Measurements from ENCODE around the gene XRRA1. TPM values are rescaled to one million over a fixed set of nuclear protein-coding genes. Genes with fewer than 3 reads are reported as not detected.

XRRA1 gene
- total RNA-seq, 1 donor from 2014 or later: 9.6 TPM

DNA sequence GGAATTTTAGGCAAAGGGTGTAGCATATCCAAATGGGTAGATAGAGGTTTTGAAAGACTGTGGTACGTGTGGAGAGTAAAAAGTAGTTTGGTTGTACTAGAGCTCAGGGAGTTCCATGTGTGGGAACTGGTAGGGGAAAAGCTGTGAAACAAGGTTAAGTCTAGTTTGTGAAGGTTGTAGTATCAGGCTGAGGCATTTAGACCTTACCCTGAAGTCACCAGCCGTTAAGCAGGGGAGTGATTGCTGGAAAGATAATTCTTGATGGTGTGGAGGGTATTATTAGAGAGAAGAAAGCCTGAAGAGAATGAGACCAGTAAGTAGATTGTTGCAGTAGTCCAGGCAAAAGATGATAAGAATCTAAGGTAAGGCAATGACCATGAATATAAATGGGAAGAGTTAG, 132.2 kb downstream of the XRRA1 start:
- H3K36me3 ChIP-seq: peaks cover 0 to 5% of the 10 kb centered on the region in 2 donors
- no peaks in the 10 kb centered on the region for H3K9me3 ChIP-seq
- intact Hi-C loops (cut with DNase I): no loop called here
- no peak overlapping the region for H3K27ac ChIP-seq
- peaks cover 2% of the 10 kb centered on the region for H3K4me1 ChIP-seq
- no peak for DNase-seq (ENCODE audit: extremely low spot score in 2 of 2)
- TF ChIP-seq, protein P1, sequence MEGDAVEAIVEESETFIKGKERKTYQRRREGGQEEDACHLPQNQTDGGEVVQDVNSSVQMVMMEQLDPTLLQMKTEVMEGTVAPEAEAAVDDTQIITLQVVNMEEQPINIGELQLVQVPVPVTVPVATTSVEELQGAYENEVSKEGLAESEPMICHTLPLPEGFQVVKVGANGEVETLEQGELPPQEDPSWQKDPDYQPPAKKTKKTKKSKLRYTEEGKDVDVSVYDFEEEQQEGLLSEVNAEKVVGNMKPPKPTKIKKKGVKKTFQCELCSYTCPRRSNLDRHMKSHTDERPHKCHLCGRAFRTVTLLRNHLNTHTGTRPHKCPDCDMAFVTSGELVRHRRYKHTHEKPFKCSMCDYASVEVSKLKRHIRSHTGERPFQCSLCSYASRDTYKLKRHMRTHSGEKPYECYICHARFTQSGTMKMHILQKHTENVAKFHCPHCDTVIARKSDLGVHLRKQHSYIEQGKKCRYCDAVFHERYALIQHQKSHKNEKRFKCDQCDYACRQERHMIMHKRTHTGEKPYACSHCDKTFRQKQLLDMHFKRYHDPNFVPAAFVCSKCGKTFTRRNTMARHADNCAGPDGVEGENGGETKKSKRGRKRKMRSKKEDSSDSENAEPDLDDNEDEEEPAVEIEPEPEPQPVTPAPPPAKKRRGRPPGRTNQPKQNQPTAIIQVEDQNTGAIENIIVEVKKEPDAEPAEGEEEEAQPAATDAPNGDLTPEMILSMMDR (IDR thresholded peaks at IDR 0.05): no peak
- TF ChIP-seq POLR2AphosphoS5 (IDR thresholded peaks at IDR 0.05; ENCODE audit: insufficient read depth in 1 of 2, low read depth in 1 of 2) (no peak), POLR2A (IDR thresholded peaks at IDR 0.05) (no peak)
- no peaks in the 10 kb centered on the region for H3K27me3 ChIP-seq
- no peak overlapping the region for H3K4me3 ChIP-seq

DNA sequence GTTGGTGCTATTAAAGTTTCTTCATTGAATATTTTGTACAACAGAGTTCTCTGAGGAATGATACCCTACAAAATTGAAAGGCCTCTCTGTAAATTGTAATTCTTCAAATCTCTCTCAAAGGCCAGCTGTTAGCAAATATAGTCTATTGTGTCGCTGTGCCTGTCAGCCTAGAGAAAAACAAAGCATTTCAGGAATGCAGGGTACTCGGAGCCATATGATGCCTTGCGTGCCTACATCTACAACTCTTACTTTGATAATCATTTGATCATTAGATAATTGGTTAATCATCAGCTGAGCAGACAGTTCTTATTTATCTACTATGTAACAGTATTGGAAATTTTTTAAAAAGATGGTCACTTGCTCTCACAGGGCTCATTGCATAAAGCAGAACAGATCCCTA, 132.9 kb downstream of the XRRA1 start:
- Histone ChIP-seq H3K4me1 (no peaks in the 10 kb centered on the region), H3K36me3 (peaks cover 0 to 5% of the 10 kb centered on the region in 2 donors), H3K27ac (no peak overlapping the region), H3K27me3 (no peaks in the 10 kb centered on the region), H3K9me3 (no peaks in the 10 kb centered on the region), H3K4me3 (no peak overlapping the region)
- DNase-seq (ENCODE audit: extremely low spot score in 2 of 2): no peak
- TF ChIP-seq, protein P1 (IDR thresholded peaks at IDR 0.05): no peak
- TF ChIP-seq POLR2A (IDR thresholded peaks at IDR 0.05): no peak
- TF ChIP-seq POLR2AphosphoS5 (IDR thresholded peaks at IDR 0.05; ENCODE audit: insufficient read depth in 1 of 2, low read depth in 1 of 2): no peak
- intact Hi-C loops (cut with DNase I): no loop called here

DNA sequence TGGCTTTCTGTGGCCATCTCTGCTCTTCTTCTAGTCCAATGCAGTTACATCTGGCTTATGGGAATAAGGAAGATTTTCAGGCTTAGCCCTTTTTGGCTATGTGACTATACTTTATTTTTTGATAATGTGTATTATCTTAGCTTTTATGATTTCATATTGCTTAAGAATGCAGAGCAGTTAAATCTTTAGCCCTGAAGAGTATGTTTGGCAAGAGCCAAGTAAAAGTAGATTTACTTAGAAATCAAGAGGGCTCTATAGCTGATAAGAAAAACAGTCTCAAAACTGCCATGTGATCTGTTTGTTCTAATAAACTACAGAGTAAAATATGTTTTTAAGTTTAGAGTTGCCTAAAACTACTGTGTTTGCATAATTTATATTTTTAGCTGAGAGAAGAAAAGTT, 139.1 kb downstream of the XRRA1 start:
- no peak overlapping the region for H3K4me3 ChIP-seq
- intact Hi-C loops (cut with DNase I): no loop called here
- no peak overlapping the region for H3K27ac ChIP-seq
- peaks cover 0 to 5% of the 10 kb centered on the region in 2 donors for H3K36me3 ChIP-seq
- no peaks in the 10 kb centered on the region for H3K9me3 ChIP-seq
- H3K4me1 ChIP-seq: no peaks in the 10 kb centered on the region
- TF ChIP-seq POLR2AphosphoS5 (IDR thresholded peaks at IDR 0.05; ENCODE audit: insufficient read depth in 1 of 2, low read depth in 1 of 2) (no peak), POLR2A (IDR thresholded peaks at IDR 0.05) (no peak)
- TF ChIP-seq, protein P1 (IDR thresholded peaks at IDR 0.05): no peak
- H3K27me3 ChIP-seq: no peaks in the 10 kb centered on the region
- no peak for DNase-seq (ENCODE audit: extremely low spot score in 2 of 2)

DNA sequence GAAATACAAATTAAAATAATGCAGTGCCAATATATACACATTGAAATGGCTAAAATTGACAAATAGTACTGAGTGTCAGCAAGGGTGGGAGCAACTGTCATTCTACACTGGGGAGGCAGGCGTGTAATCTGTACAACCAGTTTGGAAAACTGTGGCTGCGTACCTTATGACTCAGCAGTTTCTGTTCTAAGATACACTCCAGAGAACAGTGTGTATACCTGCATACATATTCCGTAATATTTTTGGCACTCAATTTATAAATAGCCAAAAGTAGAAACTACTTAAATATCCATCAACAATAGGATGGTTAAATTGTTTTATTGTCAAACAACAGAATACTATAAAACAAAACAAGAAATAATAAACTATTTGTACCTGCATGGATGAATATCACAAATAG, 142.6 kb downstream of the XRRA1 start:
- Histone ChIP-seq H3K4me3 (no peak overlapping the region), H3K27me3 (no peaks in the 10 kb centered on the region), H3K9me3 (no peaks in the 10 kb centered on the region), H3K36me3 (no peaks in the 10 kb centered on the region), H3K4me1 (no peaks in the 10 kb centered on the region), H3K27ac (no peak overlapping the region)
- DNase-seq (ENCODE audit: extremely low spot score in 2 of 2): no peak
- intact Hi-C loops (cut with DNase I): no loop called here
- TF ChIP-seq POLR2AphosphoS5 (IDR thresholded peaks at IDR 0.05; ENCODE audit: insufficient read depth in 1 of 2, low read depth in 1 of 2) (no peak), POLR2A (IDR thresholded peaks at IDR 0.05) (no peak)
- TF ChIP-seq, protein P1 (IDR thresholded peaks at IDR 0.05): no peak

DNA sequence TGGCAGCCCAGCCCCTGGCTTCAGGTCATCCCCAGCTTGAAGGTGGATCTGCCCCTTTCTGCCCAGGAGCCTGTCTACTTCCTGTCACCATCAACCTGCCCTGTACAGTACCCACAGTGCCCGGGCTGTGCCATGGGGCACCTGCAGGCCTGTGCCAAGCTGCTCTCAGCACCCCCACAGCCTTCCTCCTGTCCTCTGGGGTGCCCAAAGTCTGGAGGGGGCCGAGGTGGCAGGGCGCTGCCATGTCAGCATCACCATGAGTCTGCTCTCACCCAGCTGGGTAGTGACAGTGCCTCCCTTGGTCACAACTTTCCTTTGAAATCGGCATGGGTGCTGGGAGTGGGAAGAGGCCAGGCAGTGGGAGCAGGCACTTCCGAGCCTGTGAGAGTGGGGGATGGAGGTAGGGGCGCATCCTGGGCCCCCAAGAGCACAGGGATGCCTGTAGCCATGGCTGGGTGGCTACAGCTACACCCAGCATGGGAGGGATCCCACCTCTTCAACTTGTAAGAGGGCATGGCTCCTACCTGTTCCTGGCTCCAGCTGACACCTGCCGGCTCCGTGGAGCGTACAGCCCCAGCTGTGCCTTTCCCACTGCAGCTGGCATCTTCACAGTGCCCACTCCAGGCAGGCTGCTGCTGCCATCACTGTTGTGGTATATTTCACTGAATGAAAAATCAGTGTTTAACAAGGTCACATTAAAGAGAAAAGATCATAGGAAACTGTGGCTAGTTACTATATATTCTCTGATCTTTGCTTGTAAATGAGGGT, 157.4 kb downstream of the XRRA1 start:
- intact Hi-C loops (cut with DNase I): no loop called here
- H3K27me3 ChIP-seq: no peaks in the 10 kb centered on the region
- no peak overlapping the region for H3K27ac ChIP-seq
- TF ChIP-seq POLR2AphosphoS5 (IDR thresholded peaks at IDR 0.05; ENCODE audit: insufficient read depth in 1 of 2, low read depth in 1 of 2) (no peak), POLR2A (IDR thresholded peaks at IDR 0.05) (no peak)
- TF ChIP-seq, protein P1 (IDR thresholded peaks at IDR 0.05): no peak
- no peaks in the 10 kb centered on the region for H3K9me3 ChIP-seq
- no peak overlapping the region for H3K4me3 ChIP-seq
- H3K36me3 ChIP-seq: peaks cover 0 to 15% of the 10 kb centered on the region in 2 donors
- H3K4me1 ChIP-seq: no peaks in the 10 kb centered on the region
- DNase-seq (ENCODE audit: extremely low spot score in 2 of 2): no peak
